Ovary (tissue), 9 donors: ENCODE results near the gene CFAP90. TPM values are rescaled to one million over a fixed set of nuclear protein-coding genes. Genes with fewer than 3 reads are reported as not detected.

Experiments used
- DNase-seq, 5 donors: peaks; one replicate each; pipeline ENCODE4 v3.0.0-alpha.2; 2019 to 2020
- H3K27ac ChIP-seq, 2 donors: fragments of 200-600 bp; one replicate each; pipeline versions ENCODE4 v1.5.1 to v1.8.0; 2019 to 2022
- H3K27me3 ChIP-seq: fragments of 200-600 bp; one replicate; pipeline ENCODE4 v1.8.0; 2022
- H3K36me3 ChIP-seq: fragments of 200-600 bp; sonication (generic); one replicate; pipeline ENCODE4 v1.5.1; 2019
- H3K4me1 ChIP-seq: one replicate; pipeline ENCODE4 v1.8.1; 2013; ENCODE audit warnings: mild to moderate bottlenecking, moderate library complexity; ENCODE audit not compliant: insufficient read depth
- H3K4me3 ChIP-seq: fragments of 200-600 bp; sonication (generic); one replicate; pipeline ENCODE4 v1.5.1; 2017
- H3K9me3 ChIP-seq, 2 donors: fragments of 200-600 bp in 1 of 2; sonication (generic) in 1 of 2; one replicate each; pipeline versions ENCODE4 v1.5.1 to v1.8.1; 2013 to 2019; ENCODE audit warnings: mild to moderate bottlenecking in 1 of 2, moderate library complexity in 1 of 2
- EP300 ChIP-seq: sonication (generic); formaldehyde crosslinking; IDR thresholded peaks from one replicate; pipeline ENCODE4 v1.6.1; 2017; ENCODE audit warnings: antibody characterized with exemption
- POLR2A ChIP-seq: fragments of 450-650 bp; IDR thresholded peaks from one replicate; pipeline ENCODE4 v1.6.1; 2017; ENCODE audit warnings: antibody characterized with exemption, mild to moderate bottlenecking, moderate library complexity
- WGBS, 3 donors: extraction: QIAGEN DNeasy Blood & Tissue Kit in 1 of 3; methylation state at CpG; one replicate each; pipeline versions ENCODE4 v1.1.5 to v1.1.7; 2013 to 2017; 5-methylcytosine and 5-hydroxymethylcytosine counted together
- intact Hi-C, 4 donors: fragments of 100-400 bp; cut with DNase I; formaldehyde crosslinking; loops; one replicate each; pipeline versions ENCODE4 v1.11.0 to v1.15.1; 2022 to 2023
- polyA plus RNA-seq, 2 donors: library from polyadenylated mRNA; stranded (reverse); fragments of 200-250 nt in 1 of 2; fragments of 350-450 nt in 1 of 2; fragmentation: Illumina TruSeq in 1 of 2; extraction: RNeasy Lipid Tissue Mini Kit (QIAGEN cat#74804) in 1 of 2; gene quantifications; one replicate each; pipeline ENCODE4 v1.2.3, GENCODE V29; 2013 to 2014
- total RNA-seq, 7 donors: library from RNA; depleted of rRNA in 2 of 7; stranded (reverse); fragments of >200 nt in 2 of 7; fragmentation: NEBNext Ultra II Directional in 3 of 7; extraction: Animal tissue kit (Norgen Biotek cat#: 25700) in 3 of 7; gene quantifications; one replicate each; pipeline versions ENCODE4 v1.1.0 to v1.2.4, GENCODE V29; 2016 to 2023
- TF ChIP-seq, protein P1 (sequence below), 3 donors: fragments of 450-650 bp in 2 of 3; fragments of 200-600 bp in 1 of 3; IDR thresholded peaks; one replicate each; pipeline versions ENCODE4 v1.5.1 to v1.8.0; 2016 to 2022; ENCODE audit warnings: antibody characterized with exemption in 3 of 3, mild to moderate bottlenecking in 1 of 3
- donor health status: DM: no; HTN: no; CAD: no; lungs with moderate emphysema.
- donor health status: DM: no; HTN: no; CAD: no.
- donor health status: Bipolar disorder and iron deficiency.
- donor health status: DM: yes; HTN: yes; CAD: no.
- donor health status: DM: no; HTN: no; CAD: no.
- donor health status: DM: yes; HTN: yes; CAD: no.

Gene CFAP90
- total and polyA plus RNA-seq, 9 donors = 0.66 to 41.2 (median 1.0) TPM

- Histone ChIP-seq H3K36me3 (no peaks in the 10 kb centered on the region), H3K4me1 (peaks cover 3% of the 10 kb centered on the region), H3K27me3 (no peaks in the 10 kb centered on the region), H3K4me3 (peak overlapping the region; percentile 99), H3K9me3 (no peaks in the 10 kb centered on the region), H3K27ac (peak overlapping the region; percentile 33 to 57)
- no peak for DNase-seq
- WGBS, 3 donors = 0% methylated on average over 8 of the region's 8 CpGs
- TF ChIP-seq, protein P1, sequence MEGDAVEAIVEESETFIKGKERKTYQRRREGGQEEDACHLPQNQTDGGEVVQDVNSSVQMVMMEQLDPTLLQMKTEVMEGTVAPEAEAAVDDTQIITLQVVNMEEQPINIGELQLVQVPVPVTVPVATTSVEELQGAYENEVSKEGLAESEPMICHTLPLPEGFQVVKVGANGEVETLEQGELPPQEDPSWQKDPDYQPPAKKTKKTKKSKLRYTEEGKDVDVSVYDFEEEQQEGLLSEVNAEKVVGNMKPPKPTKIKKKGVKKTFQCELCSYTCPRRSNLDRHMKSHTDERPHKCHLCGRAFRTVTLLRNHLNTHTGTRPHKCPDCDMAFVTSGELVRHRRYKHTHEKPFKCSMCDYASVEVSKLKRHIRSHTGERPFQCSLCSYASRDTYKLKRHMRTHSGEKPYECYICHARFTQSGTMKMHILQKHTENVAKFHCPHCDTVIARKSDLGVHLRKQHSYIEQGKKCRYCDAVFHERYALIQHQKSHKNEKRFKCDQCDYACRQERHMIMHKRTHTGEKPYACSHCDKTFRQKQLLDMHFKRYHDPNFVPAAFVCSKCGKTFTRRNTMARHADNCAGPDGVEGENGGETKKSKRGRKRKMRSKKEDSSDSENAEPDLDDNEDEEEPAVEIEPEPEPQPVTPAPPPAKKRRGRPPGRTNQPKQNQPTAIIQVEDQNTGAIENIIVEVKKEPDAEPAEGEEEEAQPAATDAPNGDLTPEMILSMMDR (IDR thresholded peaks at IDR 0.05) = no peak
- no peak for TF ChIP-seq POLR2A
- no peak for TF ChIP-seq EP300
- intact Hi-C loops = no loop called here
Measured at GRCh38 chr5:7868427-7868772, 17.5 kb upstream of the CFAP90 start.

DNA sequence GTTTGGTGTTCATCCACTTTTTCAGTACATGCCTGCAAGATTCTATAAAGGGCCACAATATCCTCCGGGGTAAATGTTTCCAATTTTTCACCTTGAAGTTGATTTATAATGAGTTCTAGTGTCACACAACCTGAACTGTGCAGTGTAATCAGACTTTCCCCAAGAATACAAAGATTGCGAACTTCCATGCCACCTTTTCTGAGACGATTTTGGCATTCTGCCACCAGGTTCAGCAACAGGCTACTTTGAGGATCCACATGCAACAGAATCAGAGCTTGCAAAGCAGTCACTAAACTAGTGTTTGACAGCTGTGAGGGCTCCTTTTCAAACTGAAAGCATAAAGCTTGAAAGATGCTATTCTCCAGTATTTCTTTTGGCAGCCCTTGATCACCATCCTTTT lies 16.3 kb upstream of the CFAP90 start:
- no peaks in the 10 kb centered on the region for H3K27me3 ChIP-seq
- intact Hi-C loops = no loop called here
- no peaks in the 10 kb centered on the region for H3K9me3 ChIP-seq
- WGBS, 3 donors = 67 to 72% (median 69%) methylated on average over 3 of the region's 3 CpGs
- TF ChIP-seq, protein P1 (IDR thresholded peaks at IDR 0.05) = no peak
- TF ChIP-seq EP300 (no peak), POLR2A (no peak)
- no peak overlapping the region for H3K4me3 ChIP-seq
- no peak for DNase-seq
- H3K27ac ChIP-seq = no peak overlapping the region
- H3K36me3 ChIP-seq = no peaks in the 10 kb centered on the region
- H3K4me1 ChIP-seq = peaks cover 3% of the 10 kb centered on the region

DNA sequence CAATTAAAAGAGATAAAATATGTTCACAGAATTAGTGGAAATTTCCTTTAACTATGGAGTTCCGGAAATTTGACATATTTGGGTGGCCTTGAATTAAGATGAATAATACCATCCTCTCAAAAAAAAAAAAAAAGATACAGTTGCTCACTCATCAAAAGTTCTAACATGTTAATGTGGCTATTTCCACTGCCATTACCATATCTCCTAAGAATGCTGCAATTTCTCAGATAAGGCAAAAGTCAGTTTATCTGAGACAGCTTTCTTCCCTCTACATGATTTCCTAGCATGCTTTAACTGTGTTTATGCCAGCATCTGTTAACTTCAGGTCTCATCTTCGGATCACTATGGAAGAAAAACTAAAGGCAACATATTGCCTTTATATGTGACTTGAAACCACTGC lies 15.3 kb upstream of the CFAP90 start:
- Histone ChIP-seq H3K27ac (no peak overlapping the region), H3K36me3 (no peaks in the 10 kb centered on the region)
- WGBS, 3 donors = 67 to 79% (median 79%) methylated on average over 2 of the region's 2 CpGs

GRCh38 chr5:7857926-7858632 lies 7.1 kb upstream of the CFAP90 start:
- Histone ChIP-seq H3K27ac (no peak overlapping the region), H3K36me3 (no peaks in the 10 kb centered on the region), H3K9me3 (no peaks in the 10 kb centered on the region), H3K4me3 (no peak overlapping the region), H3K4me1 (peaks cover under 1% of the 10 kb centered on the region), H3K27me3 (no peaks in the 10 kb centered on the region)
- TF ChIP-seq POLR2A (no peak), EP300 (no peak)
- TF ChIP-seq, protein P1 (IDR thresholded peaks at IDR 0.05) = no peak
- intact Hi-C loops = loop anchor here in 1 of 4 donors (10.0 kb wide), 1 partner anchor 463 kb away; the partner anchor contains the start of gene ADCY2
- 75 to 80% (median 78%) methylated on average over 9 of the region's 9 CpGs for WGBS, 3 donors
- DNase-seq = no peak

More for the DNA sequence above, 15.3 kb upstream of the CFAP90 start:
- no peaks in the 10 kb centered on the region for H3K9me3 ChIP-seq
- peaks cover 3% of the 10 kb centered on the region for H3K4me1 ChIP-seq
- intact Hi-C loops = no loop called here
- no peak for DNase-seq
- no peak overlapping the region for H3K4me3 ChIP-seq
- TF ChIP-seq POLR2A (no peak), EP300 (no peak)
- TF ChIP-seq, protein P1 (IDR thresholded peaks at IDR 0.05) = no peak
- H3K27me3 ChIP-seq = no peaks in the 10 kb centered on the region
